Upper lobe of right lung (tissue), 1 donor: Measurements from ENCODE around the gene BMPR1B. TPM values are rescaled to one million over a fixed set of nuclear protein-coding genes. Genes with fewer than 3 reads are reported as not detected.
A peak's percentile ranks its signal among the peaks of the same experiment; 100 is the strongest.
"Not testable (repeated sequence)": the region's sequence is repeated elsewhere in the genome, so short reads cannot be mapped to it uniquely, and the experiment has no call there.

Source experiments
- ATAC-seq: fragments of 200-7000 bp; cut with Tn5 transposase; one replicate; pipeline ENCODE4 v1.9.1; 2020; ENCODE audit warnings: mild to moderate bottlenecking, moderate library complexity
- DNase-seq: peaks from one replicate; pipeline ENCODE4 v3.0.0-alpha.2; 2020
- H3K27ac ChIP-seq: fragments of 200-600 bp; one replicate; pipeline ENCODE4 v1.8.0; 2022
- H3K27me3 ChIP-seq: fragments of 200-600 bp; one replicate; pipeline ENCODE4 v1.8.0; 2022; ENCODE audit warnings: mild to moderate bottlenecking
- H3K36me3 ChIP-seq: fragments of 200-600 bp; one replicate; pipeline ENCODE4 v1.8.0; 2022
- H3K4me1 ChIP-seq: fragments of 200-600 bp; one replicate; pipeline ENCODE4 v1.8.0; 2022
- H3K4me3 ChIP-seq: fragments of 200-600 bp; one replicate; pipeline ENCODE4 v1.8.0; 2022; ENCODE audit warnings: mild to moderate bottlenecking
- H3K9me3 ChIP-seq: fragments of 200-600 bp; one replicate; pipeline ENCODE4 v1.8.0; 2022
- CTCF ChIP-seq: fragments of 200-600 bp; IDR thresholded peaks from one replicate; pipeline ENCODE4 v1.8.0; 2022; ENCODE audit warnings: antibody characterized with exemption
- intact Hi-C: fragments of 100-400 bp; cut with DNase I; formaldehyde crosslinking; loops from one replicate; pipeline ENCODE4 v1.11.0; 2022
- total RNA-seq: library from RNA; stranded (reverse); fragmentation: NEBNext Ultra II Directional; extraction: Animal tissue kit (Norgen Biotek cat#: 25700); gene quantifications from one replicate; pipeline ENCODE4 v1.2.1, GENCODE V29; 2021
- donor health status: DM: no; HTN: yes; CAD: no; lungs with severe emphysema.

BMPR1B gene
- total RNA-seq, 1 donor from 2014 or later: 3.0 TPM

- no peak for DNase-seq
These were observed 364.2 kb downstream of the BMPR1B start for GRCh38 chr4:95122001-95122400.

GRCh38 chr4:95124906-95125504 lies 367.2 kb downstream of the BMPR1B start:
- no peak overlapping the region for H3K4me3 ChIP-seq
- no peak for DNase-seq
- H3K36me3 ChIP-seq: no peaks in the 10 kb centered on the region
- H3K4me1 ChIP-seq: no peaks in the 10 kb centered on the region
- peak; percentile 46 for TF ChIP-seq CTCF
- H3K27ac ChIP-seq: no peak overlapping the region
- no peaks in the 10 kb centered on the region for H3K27me3 ChIP-seq
- H3K9me3 ChIP-seq: no peaks in the 10 kb centered on the region
- intact Hi-C loops: no loop called here
- ATAC-seq: peak; percentile 62

More at GRCh38 chr4:95122001-95122400, 364.2 kb downstream of the BMPR1B start:
- Histone ChIP-seq H3K4me1 (no peaks in the 10 kb centered on the region), H3K9me3 (no peaks in the 10 kb centered on the region), H3K27me3 (no peaks in the 10 kb centered on the region), H3K27ac (no peak overlapping the region), H3K36me3 (no peaks in the 10 kb centered on the region), H3K4me3 (no peak overlapping the region)
- TF ChIP-seq CTCF: no peak
- ATAC-seq: no peak
- intact Hi-C loops: no loop called here

- Histone ChIP-seq H3K27me3 (no peaks in the 10 kb centered on the region), H3K36me3 (no peaks in the 10 kb centered on the region), H3K4me1 (no peaks in the 10 kb centered on the region), H3K9me3 (no peaks in the 10 kb centered on the region), H3K4me3 (no peak overlapping the region), H3K27ac (no peak overlapping the region)
- DNase-seq: no peak
- ATAC-seq: no peak
- TF ChIP-seq CTCF: no peak
- intact Hi-C loops: no loop called here
These were observed 371.3 kb downstream of the BMPR1B start for GRCh38 chr4:95129031-95129430.

GRCh38 chr4:95129821-95130311 lies 372.1 kb downstream of the BMPR1B start:
- DNase-seq: no peak
- Histone ChIP-seq H3K36me3 (no peaks in the 10 kb centered on the region), H3K9me3 (no peaks in the 10 kb centered on the region), H3K4me3 (no peak overlapping the region), H3K4me1 (no peaks in the 10 kb centered on the region), H3K27ac (no peak overlapping the region), H3K27me3 (no peaks in the 10 kb centered on the region)
- intact Hi-C loops: no loop called here
- ATAC-seq: peak; percentile 66
- no peak for TF ChIP-seq CTCF

GRCh38 chr4:95134016-95134415 lies 376.3 kb downstream of the BMPR1B start:
- H3K27me3 ChIP-seq, H3K9me3 ChIP-seq, H3K4me1 ChIP-seq, H3K27ac ChIP-seq, DNase-seq, H3K36me3 ChIP-seq, intact Hi-C loops, ATAC-seq, H3K4me3 ChIP-seq: not testable (repeated sequence)

GRCh38 chr4:95139424-95139823 lies 381.7 kb downstream of the BMPR1B start:
- not testable (repeated sequence) for H3K27ac ChIP-seq, DNase-seq

GRCh38 chr4:95141361-95141760 lies 383.6 kb downstream of the BMPR1B start:
- intact Hi-C loops: no loop called here

More at GRCh38 chr4:95139424-95139823, 381.7 kb downstream of the BMPR1B start:
- H3K9me3 ChIP-seq, ATAC-seq, intact Hi-C loops, H3K27me3 ChIP-seq, H3K36me3 ChIP-seq, H3K4me1 ChIP-seq, H3K4me3 ChIP-seq: not testable (repeated sequence)

More at GRCh38 chr4:95141361-95141760, 383.6 kb downstream of the BMPR1B start:
- no peak for ATAC-seq
- no peaks in the 10 kb centered on the region for H3K36me3 ChIP-seq
- H3K9me3 ChIP-seq: no peaks in the 10 kb centered on the region
- no peak overlapping the region for H3K27ac ChIP-seq
- DNase-seq: no peak
- H3K4me3 ChIP-seq: no peak overlapping the region
- no peaks in the 10 kb centered on the region for H3K4me1 ChIP-seq
- no peak for TF ChIP-seq CTCF
- peaks cover 3% of the 10 kb centered on the region for H3K27me3 ChIP-seq
